C4-2B (cell line): ENCODE results near the gene BTRC.
A peak's percentile ranks its signal among the peaks of the same experiment; 100 is the strongest.
"Not testable (repeated sequence)": the region's sequence is repeated elsewhere in the genome, so short reads cannot be mapped to it uniquely, and the experiment has no call there.

Experiments used
- H3K27ac ChIP-seq: fragments of 450-650 bp; 2 replicates; pipeline ENCODE4 v1.5.1; 2017
- CTCF ChIP-seq: fragments of 450-650 bp; conservative IDR thresholded peaks from 2 replicates; pipeline ENCODE4 v1.5.1; 2017; ENCODE audit warnings: mild to moderate bottlenecking
- ZFX ChIP-seq: fragments of 450-650 bp; IDR thresholded peaks from 2 replicates; pipeline ENCODE4 v1.6.1; 2017

BTRC gene

GRCh38 chr10:101585841-101586240, 231.9 kb downstream of the BTRC start:
- no peak overlapping the region for H3K27ac ChIP-seq
- TF ChIP-seq CTCF (no peak), ZFX (no peak)

GRCh38 chr10:101587725-101588653, 234.0 kb downstream of the BTRC start, which contains the start of the genes DPCD and POLL:
Gene DPCD, plus strand, starts transcription at chr10:101588321. Its CDS starts 16 bp downstream, at chr10:101588337.
Gene POLL, minus strand, starts transcription at chr10:101588257. Its CDS starts 897 bp downstream, at chr10:101587360.
- TF ChIP-seq ZFX: peak; percentile 75; the same call in 1 of the 2 replicates
- no peak for TF ChIP-seq CTCF
- H3K27ac ChIP-seq: peak within 1 kb of the TSS; percentile 86

GRCh38 chr10:101588879-101589278, 234.9 kb downstream of the BTRC start:
- no peak for TF ChIP-seq ZFX
- TF ChIP-seq CTCF: no peak
- peak overlapping the region; percentile 86; the same call in 1 of the 2 replicates for H3K27ac ChIP-seq

GRCh38 chr10:101593331-101593730, 239.4 kb downstream of the BTRC start:
- H3K27ac ChIP-seq: not testable (repeated sequence)

GRCh38 chr10:101595591-101596433, 241.8 kb downstream of the BTRC start:
- peak overlapping the region; percentile 28; the same call in 1 of the 2 replicates for H3K27ac ChIP-seq
- no peak for TF ChIP-seq ZFX

GRCh38 chr10:101597091-101597900, 243.3 kb downstream of the BTRC start:
- H3K27ac ChIP-seq: no peak overlapping the region
- TF ChIP-seq CTCF: no peak
- TF ChIP-seq ZFX: no peak

- no peak overlapping the region for H3K27ac ChIP-seq
- TF ChIP-seq ZFX (no peak), CTCF (no peak)
Measured at GRCh38 chr10:101601541-101601940, 247.6 kb downstream of the BTRC start.
